ENCODE results near the gene SMARCC2.

Gene SMARCC2

GRCh38 chr12:56189099-56189917 is at the start of gene SMARCC2:
TSS of gene SMARCC2 (minus strand) at chr12:56189483. CDS start at chr12:56189461, 22 bp downstream.
- DNase-seq (ENCODE audit: low spot score) = peak; percentile 93

DNA sequence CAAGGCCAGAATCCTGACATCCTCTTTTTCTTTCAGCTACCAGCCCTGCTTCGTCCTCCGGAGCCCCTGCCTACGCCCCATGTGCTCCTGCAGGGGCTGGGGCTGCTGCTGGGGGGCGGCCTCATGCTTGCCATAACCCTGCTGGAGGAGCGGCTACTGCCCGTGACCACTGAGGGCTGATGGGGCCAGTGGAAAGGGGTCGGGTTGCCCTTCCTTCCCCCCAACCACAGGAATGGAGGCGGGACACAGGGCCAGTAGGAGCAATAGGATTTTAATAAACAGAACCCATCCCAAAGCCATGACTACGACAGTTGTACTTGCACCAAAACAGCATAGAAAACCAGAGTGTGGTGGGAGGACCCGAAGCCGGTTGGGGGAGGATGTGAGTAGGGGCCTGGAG is 48.3 kb upstream of the SMARCC2 start:
- DNase-seq (ENCODE audit: low spot score) = no peak

GRCh38 chr12:56236985-56237384 is 47.7 kb upstream of the SMARCC2 start:
- DNase-seq (ENCODE audit: low spot score) = no peak

GRCh38 chr12:56236091-56236490 is 46.8 kb upstream of the SMARCC2 start:
- no peak for DNase-seq (ENCODE audit: low spot score)

- DNase-seq (ENCODE audit: low spot score) = no peak
Observed at GRCh38 chr12:56234746-56235436, 45.6 kb upstream of the SMARCC2 start.

DNA sequence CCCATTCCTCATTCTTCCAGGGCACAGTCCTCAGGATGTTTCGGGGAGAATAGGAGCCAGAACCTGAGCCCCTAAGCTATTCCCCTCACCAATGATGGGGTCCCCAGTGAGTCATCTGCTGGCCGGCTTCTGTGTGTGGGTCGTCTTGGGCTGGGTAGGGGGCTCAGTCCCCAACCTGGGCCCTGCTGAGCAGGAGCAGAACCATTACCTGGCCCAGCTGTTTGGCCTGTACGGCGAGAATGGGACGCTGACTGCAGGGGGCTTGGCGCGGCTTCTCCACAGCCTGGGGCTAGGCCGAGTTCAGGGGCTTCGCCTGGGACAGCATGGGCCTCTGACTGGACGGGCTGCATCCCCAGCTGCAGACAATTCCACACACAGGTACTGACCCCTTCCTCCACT is 41.9 kb upstream of the SMARCC2 start:
- no peak for DNase-seq (ENCODE audit: low spot score)

- DNase-seq (ENCODE audit: low spot score) = peak; percentile 40
Observed at GRCh38 chr12:56230432-56231183, 41.3 kb upstream of the SMARCC2 start.

- DNase-seq (ENCODE audit: low spot score) = no peak
Observed at GRCh38 chr12:56229916-56230431, 40.7 kb upstream of the SMARCC2 start, which contains the start of gene SLC39A5. TSS of gene SLC39A5 (plus strand) at chr12:56230051. CDS start at chr12:56231275, 1,224 bp downstream.

DNA sequence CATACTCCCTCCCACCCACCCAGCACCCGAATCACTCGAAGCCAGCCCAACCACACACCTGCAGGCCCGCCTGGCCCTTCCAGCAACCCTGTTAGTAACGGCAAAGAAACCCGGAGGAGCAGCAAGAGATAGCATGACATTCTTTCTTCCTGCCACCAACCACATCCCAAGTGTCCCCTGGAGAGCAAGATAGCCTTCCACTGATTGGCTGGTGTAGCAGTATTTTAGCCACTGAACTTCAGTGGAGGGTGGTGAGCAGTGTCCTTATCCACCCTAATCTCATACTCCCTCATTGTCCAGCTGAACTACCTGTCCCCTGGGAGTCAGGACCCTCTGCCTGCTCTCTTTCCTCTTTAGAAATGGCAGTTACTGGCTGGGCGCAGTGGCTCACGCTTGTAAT is 39.8 kb upstream of the SMARCC2 start:
- DNase-seq (ENCODE audit: low spot score) = no peak

- no peak for DNase-seq (ENCODE audit: low spot score)
Observed at GRCh38 chr12:56224954-56225353, 35.7 kb upstream of the SMARCC2 start.

- DNase-seq (ENCODE audit: low spot score) = peak; percentile 100
Observed at GRCh38 chr12:56224102-56224701, 34.9 kb upstream of the SMARCC2 start, which contains the start of gene NABP2. TSS of gene NABP2 (plus strand) at chr12:56224342. CDS start at chr12:56224857, 515 bp downstream.

DNA sequence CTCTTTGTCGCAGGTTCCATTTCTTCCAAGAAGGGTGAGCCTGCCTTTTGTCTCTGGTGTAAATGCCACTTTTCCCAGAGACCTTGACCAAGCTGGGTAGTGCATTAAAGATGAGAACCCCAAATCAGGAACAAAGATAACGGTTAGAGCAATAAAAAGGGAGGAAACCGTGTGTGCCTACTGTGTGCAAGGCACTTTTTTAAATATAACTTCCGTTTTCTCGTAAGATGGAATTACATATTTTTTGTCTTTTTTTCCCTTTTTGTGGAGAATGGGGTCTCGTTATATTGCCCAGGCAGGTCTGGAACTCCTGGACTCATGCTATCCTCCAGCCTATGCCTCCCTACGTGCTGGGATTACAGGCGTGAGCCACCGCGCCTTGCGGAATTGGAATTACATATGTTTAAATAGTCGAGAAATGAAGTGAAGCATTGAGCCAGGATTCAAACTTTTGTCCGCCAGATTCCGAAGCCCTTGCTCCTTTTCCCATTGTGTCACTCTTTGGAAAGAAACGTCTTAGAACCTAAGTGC is 34.4 kb upstream of the SMARCC2 start:
- DNase-seq (ENCODE audit: low spot score) = no peak

GRCh38 chr12:56222531-56222895 is 33.2 kb upstream of the SMARCC2 start:
- no peak for DNase-seq (ENCODE audit: low spot score)

GRCh38 chr12:56221757-56222530 is 32.7 kb upstream of the SMARCC2 start, which contains the start of gene RNF41:
TSS of gene RNF41 (minus strand) at chr12:56221922. CDS start at chr12:56214047, 7,875 bp downstream.
- DNase-seq (ENCODE audit: low spot score) = peak; percentile 96

GRCh38 chr12:56221232-56221756 is 32.0 kb upstream of the SMARCC2 start:
- DNase-seq (ENCODE audit: low spot score) = peak; percentile 79

DNA sequence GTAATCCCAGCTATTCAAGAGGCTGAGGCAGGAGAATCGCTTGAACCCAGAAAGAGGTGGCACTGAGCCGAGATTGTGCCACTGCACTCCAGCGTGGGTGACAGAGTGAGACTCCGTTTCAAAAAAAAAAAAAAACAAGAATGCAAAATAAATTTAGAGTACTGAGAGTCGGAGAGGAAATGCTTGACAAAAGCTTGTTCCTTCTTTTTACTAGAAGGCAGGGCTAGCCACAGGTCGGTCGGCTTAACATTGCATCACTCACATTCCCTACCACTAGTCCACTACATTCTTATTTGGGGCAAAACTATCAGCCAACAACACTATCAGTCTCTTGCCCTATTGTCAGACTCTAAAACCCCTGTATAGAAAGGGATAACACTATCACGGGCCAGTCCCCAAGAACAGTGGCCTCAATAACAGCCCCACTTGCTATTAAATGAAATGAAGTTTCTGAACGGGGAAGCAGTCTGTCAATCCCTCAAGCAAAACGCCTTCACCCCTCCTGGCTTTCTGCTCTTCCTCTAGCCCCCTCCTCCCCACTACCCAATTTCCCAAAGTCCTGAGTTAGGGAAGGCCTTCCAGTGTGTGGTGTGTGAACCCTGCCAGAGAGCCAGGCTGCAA is 31.4 kb upstream of the SMARCC2 start:
- no peak for DNase-seq (ENCODE audit: low spot score)

- DNase-seq (ENCODE audit: low spot score) = no peak
Observed at GRCh38 chr12:56219840-56220239, 30.6 kb upstream of the SMARCC2 start.

DNA sequence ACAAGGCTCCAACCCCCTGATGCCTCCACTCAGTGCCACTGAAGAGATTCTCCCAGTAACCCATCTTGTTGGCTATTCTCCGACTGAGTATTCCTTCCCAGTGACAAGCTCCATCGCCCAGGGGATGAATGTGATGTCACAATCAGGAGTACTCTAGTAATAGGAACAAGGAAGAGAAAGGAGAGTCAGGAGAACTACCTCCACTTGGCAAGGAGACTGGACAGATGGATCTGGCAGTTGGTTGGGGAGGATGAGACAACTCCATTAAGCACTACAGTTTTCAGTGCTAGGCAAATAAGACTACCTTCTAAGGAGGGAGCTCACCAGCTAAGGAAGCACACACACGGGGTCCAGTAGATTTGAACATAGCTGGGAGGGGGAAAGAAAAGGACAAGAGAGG is 27.2 kb upstream of the SMARCC2 start:
- no peak for DNase-seq (ENCODE audit: low spot score)

GRCh38 chr12:56213878-56214277 is 24.6 kb upstream of the SMARCC2 start:
- no peak for DNase-seq (ENCODE audit: low spot score)

DNA sequence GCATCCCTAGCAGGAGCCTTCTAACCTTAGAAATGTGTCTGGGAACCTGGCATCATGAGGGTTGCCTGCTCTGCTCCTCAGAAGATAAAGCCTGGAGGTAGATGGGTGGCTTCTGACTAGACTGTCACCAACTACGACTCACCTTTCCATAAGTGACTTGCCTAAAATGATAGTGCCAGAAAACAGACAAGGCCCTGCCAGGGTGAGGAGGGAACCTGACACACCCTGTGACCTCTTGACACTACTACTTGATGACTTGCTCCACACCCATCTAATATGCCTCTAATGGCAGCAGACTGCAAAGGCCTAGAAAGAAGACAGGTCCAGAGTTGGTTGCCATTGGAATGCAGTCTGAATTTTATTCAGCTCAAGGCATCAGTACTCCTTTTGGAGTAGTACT is 23.1 kb upstream of the SMARCC2 start:
- no peak for DNase-seq (ENCODE audit: low spot score)

All from iPS-NIHi11 (cell line).